CD4-positive, CD25-positive, alpha-beta regulatory T cell (primary cell): Measurements from ENCODE around the gene GNG14. TPM values are rescaled to one million over a fixed set of nuclear protein-coding genes. Genes with fewer than 3 reads are reported as not detected.
"Not testable (repeated sequence)": the region's sequence is repeated elsewhere in the genome, so short reads cannot be mapped to it uniquely, and the experiment has no call there.

ENCODE experiments used
- ATAC-seq, 2 donors: fragments of 150-1000 bp; cut with Tn5 transposase; one replicate each; pipeline ENCODE4 v1.10.0; 2021; ENCODE audit warnings: low read depth in 2 of 2, moderate number of reproducible peaks in 2 of 2, moderate library complexity in 1 of 2
- DNase-seq, 3 donors: peaks; one replicate each; pipeline versions ENCODE4 v3.0.0 to v3.0.0-alpha.2; 2012 to 2022; ENCODE audit warnings: mixed read lengths in 1 of 3
- H3K27ac ChIP-seq: one replicate; pipeline ENCODE4 v1.7.0; 2013; ENCODE audit warnings: mild to moderate bottlenecking, low read length; ENCODE audit not compliant: insufficient read depth, poor library complexity, severe bottlenecking
- H3K27me3 ChIP-seq: one replicate; pipeline ENCODE4 v1.7.0; 2013; ENCODE audit warnings: low read length; ENCODE audit not compliant: control insufficient read depth, insufficient read depth
- H3K36me3 ChIP-seq: one replicate; pipeline ENCODE4 v1.7.0; 2013; ENCODE audit warnings: mild to moderate bottlenecking, low read length, moderate library complexity; ENCODE audit not compliant: control insufficient read depth, insufficient read depth
- H3K4me1 ChIP-seq: 2 replicates; pipeline ENCODE4 v1.7.0; 2013; ENCODE audit warnings: mild to moderate bottlenecking, low read length; ENCODE audit not compliant: insufficient read depth, control insufficient read depth, poor library complexity, severe bottlenecking
- H3K4me3 ChIP-seq: one replicate; pipeline ENCODE4 v1.7.0; 2013; ENCODE audit warnings: low read depth, mild to moderate bottlenecking, low read length, moderate library complexity
- H3K9me3 ChIP-seq, 2 experiments: 1 replicate in 1 of 2; 2 replicates in 1 of 2; pipeline ENCODE4 v1.7.0; 2013; ENCODE audit warnings: low read length in 2 of 2, mild to moderate bottlenecking in 1 of 2, moderate library complexity in 1 of 2; ENCODE audit not compliant: control insufficient read depth in 2 of 2
- H3K27ac Mint-ChIP-seq, 3 donors: one replicate each; pipeline ENCODE4 v1.8.0; 2020 to 2022; ENCODE audit warnings: mild to moderate bottlenecking in 3 of 3, mixed read lengths in 3 of 3, moderate library complexity in 2 of 3
- H3K27me3 Mint-ChIP-seq: one replicate; pipeline ENCODE4 v1.8.0; 2022; ENCODE audit warnings: mild to moderate bottlenecking, mixed read lengths
- H3K36me3 Mint-ChIP-seq: one replicate; pipeline ENCODE4 v1.8.0; 2020; ENCODE audit warnings: mixed read lengths
- H3K4me1 Mint-ChIP-seq, 4 donors: one replicate each; pipeline ENCODE4 v1.8.0; 2020 to 2022; ENCODE audit warnings: mixed read lengths in 4 of 4, mild to moderate bottlenecking in 1 of 4
- H3K4me3 Mint-ChIP-seq, 4 donors: one replicate each; pipeline ENCODE4 v1.8.0; 2020 to 2022; ENCODE audit warnings: mild to moderate bottlenecking in 4 of 4, mixed read lengths in 4 of 4, moderate library complexity in 3 of 4
- H3K9me3 Mint-ChIP-seq, 7 donors: one replicate each; pipeline ENCODE4 v1.8.0; 2020 to 2022; ENCODE audit warnings: mixed read lengths in 7 of 7, mild to moderate bottlenecking in 3 of 7, moderate library complexity in 2 of 7
- polyA plus RNA-seq, 4 donors: library from polyadenylated mRNA; unstranded; fragments of 300-500 nt; fragmentation: Illumina TruSeq; gene quantifications; one replicate each; pipeline ENCODE4 v1.2.3, GENCODE V29; 2021
- total RNA-seq: library from RNA; stranded (reverse); gene quantifications from one replicate; pipeline ENCODE4 v1.2.3, GENCODE V29; 2022

The GNG14 gene
- total and polyA plus RNA-seq, 5 donors from 2014 or later, result not detected

GRCh38 chr19:12722566-12723380 is 35.0 kb downstream of the GNG14 start:
- Mint-ChIP-seq H3K4me1 (peaks cover 9 to 50% (median 33%) of the 10 kb centered on the region in 4 donors), H3K9me3 (peaks cover 0 to 4% (median 0%) of the 10 kb centered on the region in 7 donors), H3K27me3 (peaks cover 7% of the 10 kb centered on the region), H3K36me3 (peaks cover 3% of the 10 kb centered on the region), H3K4me3 (peak overlapping the region; percentile 93 to 95 (median 94)), H3K27ac (peak overlapping the region; percentile 83 to 97 (median 94))
- no peaks in the 10 kb centered on the region for H3K9me3 ChIP-seq
- peak overlapping the region; percentile 86 for H3K27ac ChIP-seq
- peak; percentile 92 to 98 (median 93) for DNase-seq
- ATAC-seq, result peak; percentile 92 to 94
- peaks cover 34% of the 10 kb centered on the region for H3K4me1 ChIP-seq
- H3K4me3 ChIP-seq, result peak overlapping the region; percentile 92
- no peaks in the 10 kb centered on the region for H3K27me3 ChIP-seq
- H3K36me3 ChIP-seq, result peaks cover 8% of the 10 kb centered on the region

- no peaks in the 10 kb centered on the region for H3K9me3 ChIP-seq
- Mint-ChIP-seq H3K9me3 (peaks cover 0 to 4% (median 0%) of the 10 kb centered on the region in 7 donors), H3K4me3 (peak overlapping the region; percentile 93 to 95 (median 94)), H3K27me3 (peaks cover 7% of the 10 kb centered on the region), H3K27ac (peak overlapping the region; percentile 83 to 97 (median 94)), H3K36me3 (peaks cover 3% of the 10 kb centered on the region), H3K4me1 (peaks cover 9 to 50% (median 33%) of the 10 kb centered on the region in 4 donors)
- peak overlapping the region; percentile 92 for H3K4me3 ChIP-seq
- peaks cover 11% of the 10 kb centered on the region for H3K36me3 ChIP-seq
- H3K27me3 ChIP-seq, result no peaks in the 10 kb centered on the region
- peak overlapping the region; percentile 86 for H3K27ac ChIP-seq
- ATAC-seq, result no peak
- peak in 1 of 3 donors; percentile 21 for DNase-seq
- peaks cover 34% of the 10 kb centered on the region for H3K4me1 ChIP-seq
Observed at GRCh38 chr19:12723381-12723640, 35.5 kb downstream of the GNG14 start.

- Histone ChIP-seq H3K27ac (peak within 1 kb of the TSS; percentile 86), H3K4me3 (peak within 1 kb of the TSS; percentile 92), H3K9me3 (no peaks in the 10 kb centered on the region), H3K36me3 (peaks cover 6% of the 10 kb centered on the region), H3K4me1 (peaks cover 34% of the 10 kb centered on the region), H3K27me3 (no peaks in the 10 kb centered on the region)
- peaks cover 7% of the 10 kb centered on the region for H3K27me3 Mint-ChIP-seq
- DNase-seq (peak; percentile 41 to 85 (median 70)), ATAC-seq (peak; percentile 26 to 33)
- peaks cover 0 to 4% (median 0%) of the 10 kb centered on the region in 7 donors for H3K9me3 Mint-ChIP-seq
- peak within 1 kb of the TSS; percentile 83 to 97 (median 94) for H3K27ac Mint-ChIP-seq
- H3K36me3 Mint-ChIP-seq, result peaks cover 7% of the 10 kb centered on the region
- peaks cover 9 to 45% (median 33%) of the 10 kb centered on the region in 4 donors for H3K4me1 Mint-ChIP-seq
- peak within 1 kb of the TSS; percentile 93 to 95 (median 94) for H3K4me3 Mint-ChIP-seq
Observed at GRCh38 chr19:12723641-12724426, 36.0 kb downstream of the GNG14 start, which contains the start of gene TNPO2. Gene TNPO2 (minus strand): TSS chr19:12723932. CDS start chr19:12720977, 2,955 bp downstream.

GRCh38 chr19:12725612-12726011 is 37.8 kb downstream of the GNG14 start:
- not testable (repeated sequence) for H3K9me3 ChIP-seq, H3K27ac Mint-ChIP-seq, DNase-seq, ATAC-seq, H3K9me3 Mint-ChIP-seq, H3K27ac ChIP-seq, H3K4me3 ChIP-seq, H3K27me3 ChIP-seq
- H3K27me3 Mint-ChIP-seq, result peaks cover 12% of the 10 kb centered on the region
- Histone ChIP-seq H3K36me3 (peaks cover 16% of the 10 kb centered on the region), H3K4me1 (peaks cover 30% of the 10 kb centered on the region)
- peaks cover 19% of the 10 kb centered on the region for H3K36me3 Mint-ChIP-seq
- H3K4me1 Mint-ChIP-seq, result peaks cover 9 to 41% (median 35%) of the 10 kb centered on the region in 4 donors
- peak overlapping the region in 2 of 4 donors; percentile 60 to 86 for H3K4me3 Mint-ChIP-seq

GRCh38 chr19:12726988-12727316 is 39.2 kb downstream of the GNG14 start:
- H3K36me3 ChIP-seq, result peaks cover 23% of the 10 kb centered on the region
- Mint-ChIP-seq H3K27me3 (peaks cover 12% of the 10 kb centered on the region), H3K9me3 (peaks cover 0 to 3% (median 0%) of the 10 kb centered on the region in 7 donors), H3K36me3 (peaks cover 21% of the 10 kb centered on the region), H3K4me3 (peak overlapping the region in 1 of 4 donors; percentile 86), H3K27ac (no peak overlapping the region), H3K4me1 (peaks cover 9 to 46% (median 28%) of the 10 kb centered on the region in 4 donors)
- no peak overlapping the region for H3K4me3 ChIP-seq
- H3K4me1 ChIP-seq, result peaks cover 23% of the 10 kb centered on the region
- H3K27me3 ChIP-seq, result no peaks in the 10 kb centered on the region
- no peak for DNase-seq
- ATAC-seq, result no peak
- H3K9me3 ChIP-seq, result no peaks in the 10 kb centered on the region
- H3K27ac ChIP-seq, result no peak overlapping the region

GRCh38 chr19:12727745-12728433 is 40.1 kb downstream of the GNG14 start:
- Mint-ChIP-seq H3K4me3 (peak overlapping the region in 1 of 4 donors; percentile 88), H3K27me3 (peaks cover 5% of the 10 kb centered on the region), H3K36me3 (peaks cover 25% of the 10 kb centered on the region), H3K9me3 (no peaks in the 10 kb centered on the region), H3K27ac (no peak overlapping the region), H3K4me1 (peaks cover 9 to 51% (median 26%) of the 10 kb centered on the region in 4 donors)
- no peaks in the 10 kb centered on the region for H3K27me3 ChIP-seq
- H3K27ac ChIP-seq, result no peak overlapping the region
- H3K9me3 ChIP-seq, result no peaks in the 10 kb centered on the region
- ATAC-seq, result no peak
- H3K4me1 ChIP-seq, result peaks cover 28% of the 10 kb centered on the region
- DNase-seq, result no peak
- peaks cover 26% of the 10 kb centered on the region for H3K36me3 ChIP-seq
- no peak overlapping the region for H3K4me3 ChIP-seq

GRCh38 chr19:12730064-12730463 is 42.3 kb downstream of the GNG14 start:
- Histone ChIP-seq H3K36me3 (peaks cover 26% of the 10 kb centered on the region), H3K27ac (no peak overlapping the region), H3K27me3 (no peaks in the 10 kb centered on the region), H3K4me3 (no peak overlapping the region), H3K9me3 (no peaks in the 10 kb centered on the region), H3K4me1 (peaks cover 31% of the 10 kb centered on the region)
- Mint-ChIP-seq H3K4me1 (peaks cover 10 to 48% (median 24%) of the 10 kb centered on the region in 4 donors), H3K4me3 (peak overlapping the region in 3 of 4 donors; percentile 21 to 88 (median 33)), H3K27ac (no peak overlapping the region), H3K36me3 (peaks cover 25% of the 10 kb centered on the region), H3K9me3 (no peaks in the 10 kb centered on the region), H3K27me3 (peaks cover 5% of the 10 kb centered on the region)
- no peak for DNase-seq
- no peak for ATAC-seq
